GM18526 (cell line): Measurements from ENCODE around the gene RECK.

Experiments
- POLR2A ChIP-seq: IDR thresholded peaks from 3 replicates; pipeline ENCODE4 v1.6.1; 2011; ENCODE audit not compliant: insufficient read length; ENCODE audit errors: extremely low read depth

The RECK gene

GRCh38 chr9:36045610-36046009, 8.9 kb downstream of the RECK start:
- no peak for TF ChIP-seq POLR2A

- TF ChIP-seq POLR2A = no peak
Observed at GRCh38 chr9:36046923-36047322, 10.2 kb downstream of the RECK start.

DNA sequence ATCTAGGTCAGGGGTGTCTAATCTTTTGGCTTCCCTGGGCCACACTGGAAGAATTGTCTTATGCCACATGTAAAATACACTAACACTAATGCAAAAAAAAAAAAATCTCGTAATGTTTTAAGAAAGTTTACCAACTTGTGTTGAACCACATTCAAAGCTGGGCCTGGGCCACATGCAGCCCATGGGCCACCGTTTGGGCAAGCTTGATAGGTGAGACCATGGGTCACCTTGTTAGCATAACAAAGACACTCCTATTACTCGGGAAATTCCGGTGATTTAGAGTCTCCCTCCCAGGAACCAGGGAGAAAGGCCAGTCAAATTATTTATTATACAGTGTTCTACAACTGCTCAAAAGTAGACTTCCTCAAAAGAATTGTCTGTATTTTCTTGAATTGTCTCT, 12.7 kb downstream of the RECK start:
- no peak for TF ChIP-seq POLR2A

DNA sequence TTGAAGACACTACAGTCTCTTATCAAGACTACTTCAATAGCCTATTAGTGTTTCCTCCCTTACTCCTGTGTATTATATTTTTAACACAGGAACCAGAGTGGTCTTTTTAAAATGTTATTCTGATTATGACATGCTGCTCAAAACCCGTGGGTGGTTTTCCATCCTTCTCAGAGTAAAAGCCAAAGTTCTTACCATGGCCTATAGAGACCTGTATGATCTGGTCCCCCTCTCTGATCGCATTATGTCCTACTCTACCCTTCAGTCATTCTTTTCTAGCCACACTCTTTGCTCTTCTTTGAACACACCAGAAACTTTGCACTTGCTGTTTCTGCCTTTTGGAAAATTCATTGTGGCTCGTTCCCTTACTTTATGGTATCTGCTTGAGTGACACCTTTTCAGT, 13.8 kb downstream of the RECK start:
- no peak for TF ChIP-seq POLR2A

- TF ChIP-seq POLR2A = no peak
Observed at GRCh38 chr9:36051317-36051716, 14.6 kb downstream of the RECK start.

DNA sequence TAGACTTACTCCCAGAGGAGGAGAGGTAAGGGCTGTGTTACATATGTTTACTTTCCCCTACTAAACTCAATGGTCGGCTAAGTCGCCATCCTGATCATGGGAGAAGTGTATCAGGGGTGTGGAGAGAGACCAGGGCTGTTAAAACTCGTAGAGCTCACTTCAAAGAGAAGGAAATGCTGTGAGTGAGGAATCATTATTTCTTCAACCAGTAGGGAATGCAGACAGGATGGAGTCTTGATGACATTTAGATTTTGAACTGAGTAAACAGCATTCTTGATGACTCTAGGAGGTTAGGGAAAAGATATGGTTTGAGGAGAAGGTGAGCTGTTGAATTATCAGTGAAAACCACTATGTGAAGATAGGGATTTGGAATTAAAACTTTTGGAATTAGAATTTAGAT, 17.3 kb downstream of the RECK start:
- TF ChIP-seq POLR2A = no peak

DNA sequence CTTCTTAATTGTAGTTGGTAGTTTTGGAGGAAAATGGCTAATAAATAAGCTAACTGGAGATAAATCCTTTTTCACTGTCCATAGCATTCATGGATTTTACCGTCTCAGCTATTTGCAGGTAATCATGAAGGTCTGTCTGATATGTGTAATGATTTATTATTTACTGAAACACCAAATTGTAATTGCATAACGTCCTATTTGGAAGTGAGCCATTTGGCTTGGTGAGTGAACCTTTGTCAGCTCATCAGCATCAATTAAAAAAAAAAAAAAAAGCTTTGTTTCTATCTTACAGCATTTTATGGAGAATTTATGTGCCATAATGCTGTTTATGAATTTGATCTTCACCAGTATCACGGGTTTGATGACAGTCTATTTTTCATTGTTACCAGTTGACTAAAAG, 20.2 kb downstream of the RECK start:
- TF ChIP-seq POLR2A = no peak

- TF ChIP-seq POLR2A = no peak
Observed at GRCh38 chr9:36063804-36064447, 27.2 kb downstream of the RECK start.

GRCh38 chr9:36064448-36065037, 27.8 kb downstream of the RECK start:
- no peak for TF ChIP-seq POLR2A

- TF ChIP-seq POLR2A = no peak
Observed at GRCh38 chr9:36074055-36074454, 37.3 kb downstream of the RECK start.

DNA sequence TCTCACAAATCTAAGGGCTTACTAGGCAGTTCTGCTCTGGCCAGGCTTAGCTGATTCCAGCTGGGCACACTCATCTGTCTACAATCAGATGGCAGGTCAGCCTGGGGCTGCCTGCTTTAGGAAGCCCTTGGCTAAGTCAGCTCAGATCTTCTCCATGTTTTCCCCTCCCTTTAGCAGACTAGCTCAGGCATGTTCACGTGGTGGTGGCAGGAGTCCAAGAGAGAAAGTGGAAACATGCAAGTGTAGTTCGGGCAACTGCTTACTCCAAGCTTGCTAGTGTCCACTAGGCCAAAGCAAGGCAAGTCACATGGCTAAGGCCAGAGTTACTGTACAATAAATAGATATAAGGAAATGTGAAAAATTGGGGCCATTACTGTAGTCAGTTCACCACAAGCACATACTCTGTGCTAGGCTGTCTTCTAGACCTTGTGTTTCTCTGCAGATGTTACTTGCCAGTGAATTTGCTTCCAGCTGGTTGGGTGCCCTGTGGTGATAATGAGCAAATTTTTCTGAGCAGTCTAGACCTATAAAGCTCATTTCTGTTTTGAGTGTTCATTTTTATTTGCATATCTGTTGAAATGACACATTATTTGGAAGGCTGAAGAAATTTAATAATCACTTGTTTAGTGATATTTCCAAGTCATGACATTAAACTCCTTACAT, 38.3 kb downstream of the RECK start:
- no peak for TF ChIP-seq POLR2A

GRCh38 chr9:36078051-36078450, 41.3 kb downstream of the RECK start:
- no peak for TF ChIP-seq POLR2A

GRCh38 chr9:36080519-36080918, 43.8 kb downstream of the RECK start:
- no peak for TF ChIP-seq POLR2A

DNA sequence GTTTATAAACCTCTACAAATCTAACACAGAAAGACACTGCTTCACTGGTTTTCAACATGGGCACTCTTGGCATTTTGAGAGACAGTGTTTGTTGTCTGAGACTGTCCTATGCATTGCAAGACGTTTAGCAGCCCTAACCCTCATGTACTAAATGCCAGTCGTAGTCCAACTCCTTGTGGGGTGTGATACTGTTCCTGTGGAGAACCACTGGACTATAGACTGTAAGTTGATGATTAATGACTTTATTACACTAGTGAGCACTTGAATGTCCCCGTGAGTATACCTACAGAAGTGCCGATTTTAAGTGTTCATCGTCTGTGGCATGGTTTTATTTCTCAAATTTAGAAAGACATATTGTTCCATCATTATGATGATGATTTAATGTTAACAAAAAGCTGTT, 46.2 kb downstream of the RECK start:
- TF ChIP-seq POLR2A = no peak

DNA sequence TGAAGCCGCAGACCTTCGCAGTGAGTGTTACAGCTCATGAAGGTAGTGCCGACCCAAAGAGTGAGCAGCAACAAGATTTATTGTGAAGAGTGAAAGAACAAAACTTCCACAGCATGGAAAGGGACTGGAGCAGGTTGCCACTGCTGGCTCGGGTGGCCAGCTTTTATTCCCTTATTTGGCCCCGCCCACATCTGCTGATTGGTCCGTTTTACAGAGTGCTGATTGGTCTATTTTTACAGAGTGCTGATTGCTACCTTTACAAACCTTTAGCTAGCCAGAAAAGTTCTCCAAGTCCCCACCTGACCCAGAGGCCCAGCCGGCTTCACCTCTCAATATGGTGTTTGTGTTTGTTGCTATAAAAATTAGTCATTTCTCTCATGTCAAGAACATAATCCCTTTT, 49.7 kb downstream of the RECK start:
- TF ChIP-seq POLR2A = no peak

DNA sequence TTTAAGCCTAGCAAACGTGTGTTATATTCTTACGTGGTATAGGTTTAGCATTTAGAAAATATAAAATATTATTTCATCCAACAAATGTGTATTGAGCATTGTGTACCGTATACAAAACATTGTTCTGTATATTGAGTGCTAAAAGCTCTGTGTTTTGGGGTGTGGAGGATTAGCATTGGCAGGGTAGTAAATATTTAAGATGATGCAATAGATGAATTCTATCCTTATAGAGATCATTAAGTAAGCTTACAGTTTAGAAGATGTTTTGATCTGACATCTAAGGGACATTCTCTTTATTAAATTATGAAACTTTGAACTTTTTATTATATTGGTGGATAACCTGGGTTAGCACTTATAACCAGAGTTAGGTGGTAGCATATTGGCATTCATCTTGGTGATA, 51.3 kb downstream of the RECK start:
- TF ChIP-seq POLR2A = no peak

DNA sequence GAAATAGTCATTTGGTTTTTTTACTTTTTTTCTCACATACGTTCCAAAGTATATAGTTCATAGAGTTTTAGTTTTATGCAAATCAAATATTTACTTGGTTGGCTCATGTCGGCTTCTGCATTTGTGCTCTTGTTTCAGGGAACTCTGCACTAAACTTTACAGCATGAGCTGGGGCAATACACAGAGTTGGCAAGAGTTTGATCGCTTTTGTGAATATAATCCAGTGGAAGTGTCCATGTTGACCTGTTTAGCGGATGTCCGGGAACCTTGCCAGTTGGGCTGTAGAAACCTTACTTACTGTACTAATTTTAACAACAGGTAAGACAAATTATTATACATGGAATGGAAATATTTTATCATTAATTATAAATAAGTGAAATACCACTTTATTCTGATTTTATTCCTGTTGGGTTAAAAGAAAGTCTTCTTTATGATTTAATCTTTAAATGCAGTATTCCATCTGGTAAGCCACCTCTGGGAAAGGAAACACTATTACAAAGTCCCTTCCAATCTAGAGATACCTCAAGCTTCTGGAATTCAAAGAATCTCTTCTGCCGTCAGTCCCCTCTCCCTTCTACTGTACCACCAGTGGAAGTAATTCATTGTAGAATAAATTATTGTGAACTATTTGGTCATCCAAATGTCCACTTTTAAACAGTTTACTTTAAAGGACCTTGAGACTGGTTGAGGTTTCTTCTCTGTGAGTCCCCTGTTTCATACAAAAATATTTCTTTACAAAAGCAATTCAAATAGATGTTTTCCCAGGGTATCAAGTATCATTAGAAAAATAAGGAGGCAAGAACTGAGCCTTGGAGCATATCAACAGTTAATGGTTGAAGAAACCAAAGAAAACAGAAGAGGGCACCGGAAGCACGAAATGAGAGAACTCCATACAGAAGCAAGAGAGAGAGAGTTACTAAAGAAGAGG, 54.6 kb downstream of the RECK start:
- TF ChIP-seq POLR2A = no peak
